Stomach (tissue), 4 donors: Measurements from ENCODE around the gene KCNQ1.

Experiments used
- POLR2A ChIP-seq, 4 donors: fragments of 450-650 bp; IDR thresholded peaks; one replicate each; pipeline ENCODE4 v1.6.1; 2016; ENCODE audit warnings: antibody characterized with exemption in 4 of 4, control low read depth in 2 of 4, mild to moderate bottlenecking in 1 of 4, moderate library complexity in 1 of 4
- POLR2AphosphoS5 ChIP-seq, 3 donors: sonication (generic); formaldehyde crosslinking; IDR thresholded peaks; one replicate each; pipeline ENCODE4 v1.6.1; 2016; ENCODE audit warnings: antibody characterized with exemption in 3 of 3
- TF ChIP-seq, protein P1 (sequence below), 7 experiments: fragments of 450-650 bp in 4 of 7; fragments of 200-600 bp in 3 of 7; sonication (generic) in 3 of 7; IDR thresholded peaks; one replicate each; pipeline ENCODE4 v1.5.1; 2016 to 2019; ENCODE audit warnings: antibody characterized with exemption in 7 of 7, control low read depth in 2 of 7, mild to moderate bottlenecking in 1 of 7

- TF ChIP-seq, protein P1, sequence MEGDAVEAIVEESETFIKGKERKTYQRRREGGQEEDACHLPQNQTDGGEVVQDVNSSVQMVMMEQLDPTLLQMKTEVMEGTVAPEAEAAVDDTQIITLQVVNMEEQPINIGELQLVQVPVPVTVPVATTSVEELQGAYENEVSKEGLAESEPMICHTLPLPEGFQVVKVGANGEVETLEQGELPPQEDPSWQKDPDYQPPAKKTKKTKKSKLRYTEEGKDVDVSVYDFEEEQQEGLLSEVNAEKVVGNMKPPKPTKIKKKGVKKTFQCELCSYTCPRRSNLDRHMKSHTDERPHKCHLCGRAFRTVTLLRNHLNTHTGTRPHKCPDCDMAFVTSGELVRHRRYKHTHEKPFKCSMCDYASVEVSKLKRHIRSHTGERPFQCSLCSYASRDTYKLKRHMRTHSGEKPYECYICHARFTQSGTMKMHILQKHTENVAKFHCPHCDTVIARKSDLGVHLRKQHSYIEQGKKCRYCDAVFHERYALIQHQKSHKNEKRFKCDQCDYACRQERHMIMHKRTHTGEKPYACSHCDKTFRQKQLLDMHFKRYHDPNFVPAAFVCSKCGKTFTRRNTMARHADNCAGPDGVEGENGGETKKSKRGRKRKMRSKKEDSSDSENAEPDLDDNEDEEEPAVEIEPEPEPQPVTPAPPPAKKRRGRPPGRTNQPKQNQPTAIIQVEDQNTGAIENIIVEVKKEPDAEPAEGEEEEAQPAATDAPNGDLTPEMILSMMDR (IDR thresholded peaks at IDR 0.05): no peak
- no peak for TF ChIP-seq POLR2A (IDR thresholded peaks at IDR 0.05)
- TF ChIP-seq POLR2AphosphoS5 (IDR thresholded peaks at IDR 0.05): no peak
Measured at GRCh38 chr11:2729841-2730240, 285.0 kb downstream of the KCNQ1 start.
